SK-N-SH (cell line): Measurements from ENCODE around the gene EGF.

ENCODE experiments used
- CTCF ChIP-seq: fragments of 200-600 bp; sonication (generic); IDR thresholded peaks from 2 replicates; pipeline ENCODE4 v1.6.1; 2017; ENCODE audit warnings: antibody characterized with exemption, mild to moderate bottlenecking, moderate library complexity
- JUND ChIP-seq: IDR thresholded peaks from 2 replicates; pipeline ENCODE4 v1.4.0; 2012
- POLR2AphosphoS5 ChIP-seq: IDR thresholded peaks from 2 replicates; pipeline ENCODE4 v1.6.1; 2012; ENCODE audit warnings: low read depth, low read length
- RFX5 ChIP-seq: IDR thresholded peaks from 2 replicates; pipeline ENCODE4 v1.6.1; 2012; ENCODE audit warnings: mild to moderate bottlenecking, improper control_type of control experiment, low read length
- SIN3A ChIP-seq: IDR thresholded peaks from 2 replicates; pipeline ENCODE4 v1.6.1; 2012; ENCODE audit warnings: low read depth, mild to moderate bottlenecking, low read length, moderate library complexity, borderline replicate concordance
- TAF1 ChIP-seq: IDR thresholded peaks from 2 replicates; pipeline ENCODE4 v1.6.1; 2012; ENCODE audit warnings: low read depth, mild to moderate bottlenecking, low read length, moderate library complexity, borderline replicate concordance
- USF1 ChIP-seq: IDR thresholded peaks from 2 replicates; pipeline ENCODE4 v1.4.0; 2012; ENCODE audit warnings: low read depth, borderline replicate concordance

GRCh38 chr4:110022457-110022856 lies 109.8 kb downstream of the EGF start:
- TF ChIP-seq TAF1 (no peak), RFX5 (no peak), POLR2AphosphoS5 (no peak), SIN3A (no peak), USF1 (no peak), JUND (no peak), CTCF (no peak)
